Psoas muscle (tissue), 8 donors: ENCODE measurements around the gene ANO1. TPM values are rescaled to one million over a fixed set of nuclear protein-coding genes. Genes with fewer than 3 reads are reported as not detected.

Source experiments
- ATAC-seq, 4 donors: fragments of 200-7000 bp; cut with Tn5 transposase; one replicate each; pipeline ENCODE4 v1.9.1; 2020; ENCODE audit warnings: moderate library complexity in 3 of 4, mild to moderate bottlenecking in 2 of 4
- DNase-seq, 2 donors: peaks; one replicate each; pipeline ENCODE4 v3.0.0-alpha.2; 2020
- H3K27ac ChIP-seq: fragments of 200-600 bp; one replicate; pipeline ENCODE4 v1.8.0; 2022
- H3K27me3 ChIP-seq, 3 donors: fragments of 200-600 bp in 1 of 3; one replicate each; pipeline versions ENCODE4 v1.6.1 to v1.8.0; 2013 to 2022; ENCODE audit warnings: low read length in 2 of 3, mild to moderate bottlenecking in 2 of 3, moderate library complexity in 1 of 3; ENCODE audit not compliant: insufficient read depth in 3 of 3
- H3K36me3 ChIP-seq, 2 donors: fragments of 200-600 bp in 1 of 2; one replicate each; pipeline versions ENCODE4 v1.6.1 to v1.8.0; 2013 to 2022; ENCODE audit warnings: low read depth in 1 of 2, mild to moderate bottlenecking in 1 of 2, moderate library complexity in 1 of 2; ENCODE audit not compliant: insufficient read depth in 1 of 2
- H3K4me1 ChIP-seq: fragments of 200-600 bp; one replicate; pipeline ENCODE4 v1.8.0; 2022
- H3K4me3 ChIP-seq: fragments of 200-600 bp; one replicate; pipeline ENCODE4 v1.8.0; 2022; ENCODE audit warnings: mild to moderate bottlenecking
- H3K9me3 ChIP-seq: fragments of 200-600 bp; one replicate; pipeline ENCODE4 v1.8.0; 2022
- CTCF ChIP-seq: fragments of 200-600 bp; IDR thresholded peaks from one replicate; pipeline ENCODE4 v1.8.0; 2022; ENCODE audit warnings: antibody characterized with exemption
- WGBS, 3 donors: extraction: QIAGEN DNeasy Blood & Tissue Kit; methylation state at CpG; one replicate each; pipeline versions ENCODE4 v1.1.6 to v1.1.7; 2013; 5-methylcytosine and 5-hydroxymethylcytosine counted together
- intact Hi-C, 2 donors: fragments of 100-400 bp; cut with DNase I; formaldehyde crosslinking; loops; one replicate each; pipeline versions ENCODE4 v1.11.0 to v1.14.2; 2022
- polyA plus RNA-seq, 3 donors: library from polyadenylated mRNA; stranded (reverse); fragments of 200-250 nt; gene quantifications; one replicate each; pipeline ENCODE4 v1.2.3, GENCODE V29; 2013
- total RNA-seq, 4 donors: library from RNA; stranded (reverse); fragmentation: NEBNext Ultra II Directional in 2 of 4; extraction: Animal tissue kit (Norgen Biotek cat#: 25700) in 2 of 4; gene quantifications; one replicate each; pipeline versions ENCODE4 v1.2.1 to v1.2.4, GENCODE V29; 2021 to 2023
- donor health status: healthy with polysubstance abuse.
- donor health status: DM: no; HTN: no; CAD: no; lungs with moderate emphysema.
- donor health status: Bipolar disorder and iron deficiency.
- donor health status: healthy.
- donor health status: DM: yes; HTN: yes; CAD: no.
- donor health status: DM: no; HTN: no; CAD: no.
- donor health status: DM: no; HTN: no; CAD: no.
- donor health status: DM: yes; HTN: yes; CAD: no.

Gene ANO1
- total and polyA plus RNA-seq, 7 donors = 2.2 to 11.3 (median 8.7) TPM

GRCh38 chr11:70183483-70184176 is 105.5 kb downstream of the ANO1 start:
- no peaks in the 10 kb centered on the region for H3K36me3 ChIP-seq

GRCh38 chr11:70184396-70184795 is 106.3 kb downstream of the ANO1 start:
- WGBS, 3 donors = 87 to 89% (median 88%) methylated on average over 8 to 9 of the region's 9 CpGs
- TF ChIP-seq CTCF = no peak
- no peaks in the 10 kb centered on the region for H3K36me3 ChIP-seq
- H3K4me3 ChIP-seq = no peak overlapping the region
- DNase-seq (no peak), ATAC-seq (no peak)
- no peaks in the 10 kb centered on the region for H3K9me3 ChIP-seq
- no peak overlapping the region for H3K27ac ChIP-seq
- intact Hi-C loops = no loop called here
- no peaks in the 10 kb centered on the region for H3K4me1 ChIP-seq
- peaks cover 0 to 15% (median 0%) of the 10 kb centered on the region in 3 donors for H3K27me3 ChIP-seq

More at GRCh38 chr11:70183483-70184176, 105.5 kb downstream of the ANO1 start:
- 56 to 66% (median 60%) methylated on average over 11 of the region's 11 CpGs for WGBS, 3 donors
- no peak for TF ChIP-seq CTCF
- H3K27ac ChIP-seq = no peak overlapping the region
- no peak for DNase-seq
- no peaks in the 10 kb centered on the region for H3K4me1 ChIP-seq
- ATAC-seq = peak in 3 of 4 donors; percentile 28 to 66 (median 57)
- no peaks in the 10 kb centered on the region for H3K9me3 ChIP-seq
- H3K27me3 ChIP-seq = peaks cover 0 to 15% (median 0%) of the 10 kb centered on the region in 3 donors
- no peak overlapping the region for H3K4me3 ChIP-seq
- intact Hi-C loops = no loop called here

- Histone ChIP-seq H3K27me3 (peaks cover 0 to 15% (median 0%) of the 10 kb centered on the region in 3 donors), H3K4me3 (no peak overlapping the region), H3K36me3 (no peaks in the 10 kb centered on the region), H3K9me3 (no peaks in the 10 kb centered on the region), H3K27ac (no peak overlapping the region), H3K4me1 (no peaks in the 10 kb centered on the region)
- no peak for TF ChIP-seq CTCF
- intact Hi-C loops = no loop called here
- no peak for DNase-seq
- 87% methylated on average over 28 of the region's 28 CpGs for WGBS, 3 donors
- ATAC-seq = no peak
These were observed 107.4 kb downstream of the ANO1 start for GRCh38 chr11:70185348-70186055.

GRCh38 chr11:70186420-70186819 is 108.3 kb downstream of the ANO1 start:
- no peaks in the 10 kb centered on the region for H3K36me3 ChIP-seq
- WGBS, 3 donors = 65 to 73% (median 70%) methylated on average over 6 of the region's 6 CpGs
- ATAC-seq (no peak), DNase-seq (no peak)
- H3K27ac ChIP-seq = no peak overlapping the region
- no peaks in the 10 kb centered on the region for H3K4me1 ChIP-seq
- TF ChIP-seq CTCF = no peak
- no peak overlapping the region for H3K4me3 ChIP-seq
- peaks cover 0 to 15% (median 0%) of the 10 kb centered on the region in 3 donors for H3K27me3 ChIP-seq
- no peaks in the 10 kb centered on the region for H3K9me3 ChIP-seq
- intact Hi-C loops = no loop called here
